DOHH2 (cell line): Measurements from ENCODE around the gene VPS8.

Experiments used
- H3F3A ChIP-seq: fragments of 200-600 bp; sonication (generic), shearing (Covaris generic); 2 replicates; pipeline ENCODE4 v1.6.0; 2016; ENCODE audit warnings: antibody characterized with exemption, mild to moderate bottlenecking; ENCODE audit not compliant: control insufficient read depth, insufficient read depth
- H3K27ac ChIP-seq: fragments of 200-600 bp; sonication (generic); 2 replicates; pipeline ENCODE4 v1.5.1; 2014; ENCODE audit warnings: low read depth, mild to moderate bottlenecking, low read length, moderate library complexity
- H3K27me3 ChIP-seq: fragments of 200-600 bp; sonication (generic); 2 replicates; pipeline ENCODE4 v1.6.1; 2014; ENCODE audit warnings: mild to moderate bottlenecking, low read length, mixed read lengths; ENCODE audit not compliant: control insufficient read depth
- H3K36me3 ChIP-seq: fragments of 200-600 bp; sonication (generic); 2 replicates; pipeline ENCODE4 v1.6.1; 2014; ENCODE audit warnings: mild to moderate bottlenecking, low read length, moderate library complexity, mixed read lengths; ENCODE audit not compliant: control insufficient read depth
- H3K4me1 ChIP-seq: fragments of 200-600 bp; sonication (generic); 2 replicates; pipeline ENCODE4 v1.6.1; 2014; ENCODE audit warnings: mild to moderate bottlenecking, low read length, mixed read lengths; ENCODE audit not compliant: control insufficient read depth
- H3K4me2 ChIP-seq: fragments of 200-600 bp; sonication (generic); 2 replicates; pipeline ENCODE4 v1.6.0; 2014; ENCODE audit warnings: mild to moderate bottlenecking, low read length, moderate library complexity
- H3K4me3 ChIP-seq: fragments of 200-600 bp; sonication (generic); 2 replicates; pipeline ENCODE4 v1.5.1; 2014; ENCODE audit warnings: mild to moderate bottlenecking, low read length, mixed read lengths
- H3K79me2 ChIP-seq: fragments of 200-600 bp; sonication (generic); 2 replicates; pipeline ENCODE4 v1.6.1; 2014; ENCODE audit warnings: mild to moderate bottlenecking, low read length, mixed read lengths; ENCODE audit not compliant: control insufficient read depth
- H3K9me2 ChIP-seq: fragments of 200-600 bp; sonication (generic); replicated peaks from 2 replicates; pipeline ENCODE4 v1.6.1; 2014; ENCODE audit warnings: mild to moderate bottlenecking, low read length, mixed read lengths; ENCODE audit not compliant: control insufficient read depth
- H3K9me3 ChIP-seq: fragments of 200-600 bp; sonication (generic); 2 replicates; pipeline ENCODE4 v1.6.1; 2014; ENCODE audit warnings: antibody characterized with exemption, low read length, mixed read lengths; ENCODE audit not compliant: control insufficient read depth, insufficient read depth
- H4K20me1 ChIP-seq: fragments of 200-600 bp; sonication (generic); 2 replicates; pipeline ENCODE4 v1.6.0; 2014; ENCODE audit warnings: low read depth, mild to moderate bottlenecking, antibody characterized with exemption, low read length, moderate library complexity; ENCODE audit not compliant: control insufficient read depth, insufficient read depth
- EZH2phosphoT487 ChIP-seq: fragments of 200-600 bp; sonication (generic); IDR thresholded peaks from 2 replicates; pipeline ENCODE4 v1.6.1; 2017; ENCODE audit warnings: borderline replicate concordance, mild to moderate bottlenecking, antibody characterized with exemption, low read length, moderate library complexity, mixed read lengths
- TF ChIP-seq, protein P1 (sequence below): fragments of 200-600 bp; sonication (generic); IDR thresholded peaks from one replicate; pipeline ENCODE4 v1.5.1; 2014; ENCODE audit warnings: antibody characterized with exemption, mild to moderate bottlenecking, low read depth, low read length; ENCODE audit not compliant: poor library complexity, severe bottlenecking

The VPS8 gene

DNA sequence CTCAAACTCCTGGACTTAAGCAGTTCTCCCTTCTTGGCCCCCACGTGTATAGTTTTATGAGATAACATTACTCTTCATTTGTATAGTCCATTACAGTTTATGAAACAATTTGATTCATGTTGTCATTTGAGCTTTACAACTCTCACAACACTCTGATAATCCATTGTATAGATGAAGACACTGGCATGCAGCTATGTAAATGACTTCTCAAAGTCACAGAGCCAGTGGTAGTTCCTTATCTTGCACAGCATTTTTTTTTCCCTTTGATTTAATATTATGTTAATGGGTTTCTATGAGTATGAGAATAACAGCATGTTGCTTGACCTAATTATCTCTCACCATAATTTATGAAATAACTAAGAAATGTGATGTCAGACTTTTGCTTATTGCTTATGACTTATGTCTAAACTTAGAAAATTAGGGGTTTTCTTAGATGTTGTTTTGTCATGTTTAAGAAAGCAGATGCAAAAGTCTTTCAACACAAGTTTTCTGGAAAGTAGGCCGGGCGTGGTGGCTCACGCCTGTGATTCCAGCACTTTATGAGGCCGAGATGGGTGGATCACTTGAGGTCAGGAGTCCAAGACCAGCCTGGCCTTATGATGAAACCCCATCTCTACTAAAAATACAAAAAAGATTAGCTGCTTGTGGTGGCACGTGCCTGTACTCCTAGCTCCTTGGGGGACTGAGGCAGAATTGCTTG lies 13.3 kb downstream of the VPS8 start:
- Histone ChIP-seq H3K9me3 (no peaks in the 10 kb centered on the region), H3K4me1 (no peaks in the 10 kb centered on the region), H3K36me3 (no peaks in the 10 kb centered on the region), H3K4me2 (no peak overlapping the region), H3K27ac (no peak overlapping the region), H3F3A (no peaks in the 10 kb centered on the region), H3K9me2 (no peaks in the 10 kb centered on the region), H3K27me3 (no peaks in the 10 kb centered on the region), H3K4me3 (no peak overlapping the region), H3K79me2 (no peaks in the 10 kb centered on the region), H4K20me1 (no peaks in the 10 kb centered on the region; the same call in 1 of the 2 replicates)
- TF ChIP-seq, protein P1, sequence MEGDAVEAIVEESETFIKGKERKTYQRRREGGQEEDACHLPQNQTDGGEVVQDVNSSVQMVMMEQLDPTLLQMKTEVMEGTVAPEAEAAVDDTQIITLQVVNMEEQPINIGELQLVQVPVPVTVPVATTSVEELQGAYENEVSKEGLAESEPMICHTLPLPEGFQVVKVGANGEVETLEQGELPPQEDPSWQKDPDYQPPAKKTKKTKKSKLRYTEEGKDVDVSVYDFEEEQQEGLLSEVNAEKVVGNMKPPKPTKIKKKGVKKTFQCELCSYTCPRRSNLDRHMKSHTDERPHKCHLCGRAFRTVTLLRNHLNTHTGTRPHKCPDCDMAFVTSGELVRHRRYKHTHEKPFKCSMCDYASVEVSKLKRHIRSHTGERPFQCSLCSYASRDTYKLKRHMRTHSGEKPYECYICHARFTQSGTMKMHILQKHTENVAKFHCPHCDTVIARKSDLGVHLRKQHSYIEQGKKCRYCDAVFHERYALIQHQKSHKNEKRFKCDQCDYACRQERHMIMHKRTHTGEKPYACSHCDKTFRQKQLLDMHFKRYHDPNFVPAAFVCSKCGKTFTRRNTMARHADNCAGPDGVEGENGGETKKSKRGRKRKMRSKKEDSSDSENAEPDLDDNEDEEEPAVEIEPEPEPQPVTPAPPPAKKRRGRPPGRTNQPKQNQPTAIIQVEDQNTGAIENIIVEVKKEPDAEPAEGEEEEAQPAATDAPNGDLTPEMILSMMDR = no peak
- no peak for TF ChIP-seq EZH2phosphoT487

DNA sequence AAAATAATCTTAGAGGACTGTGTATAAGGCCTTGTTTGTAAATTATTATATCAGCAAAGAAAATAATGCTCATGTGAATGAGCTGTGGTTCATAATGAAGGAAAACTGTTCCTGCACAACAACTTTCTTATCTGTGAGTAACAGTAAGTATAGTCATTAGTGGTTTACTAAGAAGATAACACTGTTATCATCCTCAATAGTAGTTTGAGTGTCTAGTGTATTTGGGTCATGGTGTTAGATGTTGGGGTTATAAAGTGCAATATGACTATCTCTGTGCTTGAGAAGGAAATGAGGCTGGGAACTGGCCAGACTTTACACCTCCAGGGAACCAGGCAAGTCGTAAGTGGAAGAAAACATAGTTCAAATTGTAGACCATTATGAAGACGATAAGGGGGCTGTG lies 15.6 kb downstream of the VPS8 start:
- TF ChIP-seq, protein P1 = no peak
- TF ChIP-seq EZH2phosphoT487 = no peak
- Histone ChIP-seq H3K4me3 (no peak overlapping the region), H3K9me3 (no peaks in the 10 kb centered on the region), H3K4me1 (no peaks in the 10 kb centered on the region), H3K27me3 (no peaks in the 10 kb centered on the region), H3K36me3 (peaks cover 12% of the 10 kb centered on the region; the same call in 1 of the 2 replicates), H3F3A (no peaks in the 10 kb centered on the region), H4K20me1 (no peaks in the 10 kb centered on the region; the same call in 1 of the 2 replicates), H3K79me2 (no peaks in the 10 kb centered on the region), H3K27ac (no peak overlapping the region), H3K9me2 (no peaks in the 10 kb centered on the region), H3K4me2 (no peak overlapping the region)

DNA sequence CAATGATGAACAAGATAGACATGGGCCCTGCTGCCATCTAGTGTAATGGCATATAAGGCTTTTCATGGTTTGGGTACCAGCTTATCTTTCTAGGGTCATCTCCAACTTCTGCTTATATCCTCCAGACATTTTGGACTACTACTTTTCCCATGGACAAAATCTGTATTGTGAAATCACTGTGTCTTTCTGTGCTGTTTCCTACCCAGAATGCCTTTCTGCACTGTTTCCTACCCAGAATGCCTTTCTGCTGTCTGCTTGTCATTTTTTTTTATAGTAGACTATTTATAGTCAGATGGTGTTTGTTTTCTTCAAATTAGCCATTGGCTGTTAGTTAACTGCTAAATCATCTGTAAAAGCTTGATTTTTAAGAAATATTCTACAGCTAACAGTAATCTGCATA lies 20.1 kb downstream of the VPS8 start:
- TF ChIP-seq, protein P1 = no peak
- TF ChIP-seq EZH2phosphoT487 = no peak
- no peak overlapping the region for H3K27ac ChIP-seq
- peaks cover 15% of the 10 kb centered on the region; the same call in 1 of the 2 replicates for H3K36me3 ChIP-seq
- H3K9me2 ChIP-seq = no peaks in the 10 kb centered on the region
- H3F3A ChIP-seq = no peaks in the 10 kb centered on the region
- no peaks in the 10 kb centered on the region for H3K79me2 ChIP-seq
- no peak overlapping the region for H3K4me3 ChIP-seq
- H3K4me1 ChIP-seq = peaks cover 8% of the 10 kb centered on the region
- no peaks in the 10 kb centered on the region for H3K9me3 ChIP-seq
- H3K27me3 ChIP-seq = no peaks in the 10 kb centered on the region
- no peak overlapping the region for H3K4me2 ChIP-seq
- no peaks in the 10 kb centered on the region; the same call in 1 of the 2 replicates for H4K20me1 ChIP-seq
